ENCODE results near the gene FTH1. TPM values are rescaled to one million over a fixed set of nuclear protein-coding genes. Genes with fewer than 3 reads are reported as not detected.
"Not testable (repeated sequence)": the region's sequence is repeated elsewhere in the genome, so short reads cannot be mapped to it uniquely, and the experiment has no call there.

The FTH1 gene
- total RNA-seq, 6 donors from 2014 or later = 2,996 to 4,693 (median 4,496) TPM

DNA sequence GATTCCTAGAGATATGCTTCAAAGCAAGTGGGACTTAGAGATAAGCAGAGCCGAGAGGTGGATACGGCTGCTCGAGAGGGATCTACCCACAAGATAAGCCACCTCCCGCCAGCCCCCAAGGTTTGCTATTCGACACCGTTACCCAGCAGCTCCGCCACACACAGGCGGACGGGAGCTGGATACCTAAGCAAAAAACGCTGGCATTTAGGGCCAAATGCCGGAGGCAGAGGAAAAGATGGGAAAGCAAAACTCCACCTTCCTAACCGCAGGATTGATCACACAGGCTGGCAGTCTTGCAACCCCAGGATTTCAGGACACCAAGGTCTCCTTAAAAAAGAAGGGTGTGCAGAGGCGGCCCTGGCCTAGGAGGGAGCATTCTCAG, 709 bp downstream of the FTH1 start:
- no peak for DNase-seq
- Histone ChIP-seq H3K9me3 (no peaks in the 10 kb centered on the region), H3K27me3 (no peaks in the 10 kb centered on the region), H3K36me3 (peaks cover 6 to 44% (median 25%) of the 10 kb centered on the region in 4 donors), H3K4me1 (peaks cover 61 to 67% (median 64%) of the 10 kb centered on the region in 4 donors), H3K27ac (peak overlapping the region; percentile 98 to 99 (median 99)), H3K4me3 (peak overlapping the region; percentile 79 to 89 (median 84))
- 0% methylated on average over 12 to 13 of the region's 13 CpGs for WGBS, 2 donors
- TF ChIP-seq POLR2A (IDR thresholded peaks at IDR 0.05) (no peak), POLR2AphosphoS5 (IDR thresholded peaks at IDR 0.05) (peak in 1 of 2 donors; percentile 64)
- no peak for ATAC-seq (ENCODE audit: low FRiP score in 2 of 2)

DNA sequence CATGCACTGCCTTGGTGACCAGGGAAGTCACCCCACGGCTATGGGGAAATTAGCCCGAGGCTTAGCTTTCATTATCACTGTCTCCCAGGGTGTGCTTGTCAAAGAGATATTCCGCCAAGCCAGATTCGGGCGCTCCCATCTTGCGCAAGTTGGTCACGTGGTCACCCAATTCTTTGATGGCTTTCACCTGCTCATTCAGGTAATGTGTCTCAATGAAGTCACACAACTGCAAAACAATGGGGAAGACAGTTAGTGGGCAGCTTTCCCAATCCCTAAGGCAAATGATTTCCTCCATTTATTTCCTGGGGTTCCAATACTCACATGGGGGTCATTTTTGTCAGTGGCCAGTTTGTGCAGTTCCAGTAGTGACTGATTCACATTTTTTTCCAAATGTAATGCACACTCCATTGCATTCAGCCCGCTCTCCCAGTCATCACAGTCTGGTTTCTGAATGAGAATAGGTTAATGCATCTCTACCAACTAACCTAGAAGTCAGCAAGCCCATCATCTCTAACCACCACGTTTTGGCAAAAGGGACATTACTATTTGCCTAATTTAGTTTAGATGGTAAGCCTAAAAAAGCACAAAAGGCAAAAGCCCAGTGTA, 2.7 kb downstream of the FTH1 start:
- H3K4me3 ChIP-seq = peak overlapping the region; percentile 79 to 89 (median 84)
- H3K9me3 ChIP-seq; H3K27me3 ChIP-seq; ATAC-seq (ENCODE audit: low FRiP score in 2 of 2): not testable (repeated sequence)
- DNase-seq = peak in 1 of 2 donors; percentile 73
- H3K4me1 ChIP-seq = peaks cover 47 to 52% (median 48%) of the 10 kb centered on the region in 4 donors
- TF ChIP-seq POLR2AphosphoS5 (IDR thresholded peaks at IDR 0.05) = peak; percentile 38 to 64
- TF ChIP-seq, protein P1, sequence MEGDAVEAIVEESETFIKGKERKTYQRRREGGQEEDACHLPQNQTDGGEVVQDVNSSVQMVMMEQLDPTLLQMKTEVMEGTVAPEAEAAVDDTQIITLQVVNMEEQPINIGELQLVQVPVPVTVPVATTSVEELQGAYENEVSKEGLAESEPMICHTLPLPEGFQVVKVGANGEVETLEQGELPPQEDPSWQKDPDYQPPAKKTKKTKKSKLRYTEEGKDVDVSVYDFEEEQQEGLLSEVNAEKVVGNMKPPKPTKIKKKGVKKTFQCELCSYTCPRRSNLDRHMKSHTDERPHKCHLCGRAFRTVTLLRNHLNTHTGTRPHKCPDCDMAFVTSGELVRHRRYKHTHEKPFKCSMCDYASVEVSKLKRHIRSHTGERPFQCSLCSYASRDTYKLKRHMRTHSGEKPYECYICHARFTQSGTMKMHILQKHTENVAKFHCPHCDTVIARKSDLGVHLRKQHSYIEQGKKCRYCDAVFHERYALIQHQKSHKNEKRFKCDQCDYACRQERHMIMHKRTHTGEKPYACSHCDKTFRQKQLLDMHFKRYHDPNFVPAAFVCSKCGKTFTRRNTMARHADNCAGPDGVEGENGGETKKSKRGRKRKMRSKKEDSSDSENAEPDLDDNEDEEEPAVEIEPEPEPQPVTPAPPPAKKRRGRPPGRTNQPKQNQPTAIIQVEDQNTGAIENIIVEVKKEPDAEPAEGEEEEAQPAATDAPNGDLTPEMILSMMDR (IDR thresholded peaks at IDR 0.05) = peak in 1 of 6 experiments; percentile 11
- peak in 1 of 4 donors; percentile 5 for TF ChIP-seq POLR2A (IDR thresholded peaks at IDR 0.05)
- H3K27ac ChIP-seq = peak overlapping the region; percentile 98 to 99 (median 99)
- H3K36me3 ChIP-seq = peaks cover 6 to 44% (median 25%) of the 10 kb centered on the region in 4 donors
- WGBS, 2 donors = 42 to 46% methylated on average over 4 to 9 of the region's 9 CpGs

DNA sequence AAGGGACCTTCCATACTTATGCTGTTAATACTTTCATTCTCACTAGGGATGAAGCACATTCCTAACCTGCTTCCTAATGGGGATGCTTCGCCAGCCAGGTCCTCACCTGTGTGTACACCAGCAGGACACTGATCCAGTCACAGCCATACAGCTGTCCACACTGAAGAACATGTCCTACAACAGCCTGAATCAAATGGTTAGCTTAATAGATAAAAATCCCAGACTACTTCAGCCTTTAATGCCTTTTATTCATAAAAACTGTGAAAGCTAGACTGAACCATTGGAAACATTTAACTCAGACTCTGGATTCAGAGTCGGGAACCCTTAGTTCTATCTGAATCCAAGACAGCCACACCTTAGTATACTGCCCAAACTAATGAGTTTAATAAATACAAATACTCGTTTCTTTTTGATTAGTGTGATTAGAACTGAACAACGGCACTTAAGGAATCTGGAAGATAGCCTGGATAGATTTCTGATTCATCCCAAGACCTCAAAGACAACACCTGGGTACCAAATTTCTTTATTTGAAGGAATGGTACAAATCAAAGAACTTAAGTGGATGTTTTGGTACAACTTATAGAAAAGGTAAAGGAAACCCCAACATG, 3.3 kb downstream of the FTH1 start:
- Histone ChIP-seq H3K4me3 (peak overlapping the region in 3 of 4 donors; percentile 0 to 88 (median 79)), H3K36me3 (peaks cover 6 to 46% (median 25%) of the 10 kb centered on the region in 4 donors), H3K4me1 (peaks cover 41 to 46% (median 43%) of the 10 kb centered on the region in 4 donors), H3K9me3 (no peaks in the 10 kb centered on the region), H3K27ac (peak overlapping the region; percentile 98 to 99 (median 99)), H3K27me3 (no peaks in the 10 kb centered on the region)
- TF ChIP-seq POLR2A (IDR thresholded peaks at IDR 0.05) (peak in 1 of 4 donors; percentile 64), EP300 (IDR thresholded peaks at IDR 0.05) (no peak), POLR2AphosphoS5 (IDR thresholded peaks at IDR 0.05) (peak; percentile 56 to 75)
- TF ChIP-seq, protein P1 (IDR thresholded peaks at IDR 0.05) = no peak
- DNase-seq (no peak), ATAC-seq (ENCODE audit: low FRiP score in 2 of 2) (no peak)
- WGBS, 2 donors = 74 to 79% methylated on average over 4 of the region's 4 CpGs

DNA sequence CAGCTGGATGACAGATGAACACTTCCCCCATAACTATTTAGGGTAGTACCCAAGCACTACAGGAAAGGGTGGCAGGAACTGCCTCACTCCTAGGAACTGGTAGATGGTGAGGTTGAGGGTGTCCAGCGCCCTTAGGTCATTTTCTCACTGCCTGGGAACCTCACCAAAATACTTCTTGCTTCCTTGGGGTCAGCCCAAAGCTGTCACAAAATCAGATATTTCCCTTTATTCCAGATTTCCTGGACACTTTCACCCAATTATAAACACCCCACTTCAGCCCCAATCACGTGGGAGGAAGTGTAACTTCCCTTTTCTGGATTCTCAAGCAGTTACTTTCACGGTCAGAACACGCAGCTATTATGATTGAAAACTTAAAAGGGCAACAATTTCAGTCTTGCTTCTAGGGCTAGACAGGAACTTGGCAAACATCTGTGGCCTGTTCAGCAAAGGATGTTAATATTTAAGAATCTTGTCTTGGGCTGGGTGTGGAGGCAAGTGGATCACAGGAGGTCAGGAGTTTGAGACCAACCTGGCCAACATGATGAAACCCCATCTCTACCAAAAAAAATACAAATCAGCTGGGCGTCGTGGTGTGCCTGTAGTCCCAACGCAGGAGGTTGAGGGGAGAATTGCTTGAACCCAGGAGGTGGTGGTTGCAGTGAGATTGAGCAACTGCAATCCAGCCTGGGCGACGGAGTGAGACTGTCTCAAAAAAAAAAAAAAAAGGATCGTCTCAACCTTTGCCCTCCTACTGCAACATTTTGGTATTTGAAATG, 4.0 kb downstream of the FTH1 start:
- Histone ChIP-seq H3K9me3 (no peaks in the 10 kb centered on the region), H3K36me3 (peaks cover 6 to 48% (median 25%) of the 10 kb centered on the region in 4 donors), H3K27me3 (no peaks in the 10 kb centered on the region), H3K27ac (peak overlapping the region; percentile 98 to 99 (median 99)), H3K4me1 (peaks cover 34 to 39% (median 36%) of the 10 kb centered on the region in 4 donors), H3K4me3 (peak overlapping the region in 2 of 4 donors; percentile 0 to 88)
- DNase-seq = peak in 1 of 2 donors; percentile 70
- peak; percentile 36 to 58 for ATAC-seq (ENCODE audit: low FRiP score in 2 of 2)
- 34 to 37% methylated on average over 10 of the region's 10 CpGs for WGBS, 2 donors
- TF ChIP-seq, protein P1 (IDR thresholded peaks at IDR 0.05) = no peak
- TF ChIP-seq POLR2AphosphoS5 (IDR thresholded peaks at IDR 0.05) (peak in 1 of 2 donors; percentile 86), POLR2A (IDR thresholded peaks at IDR 0.05) (peak in 1 of 4 donors; percentile 58), EP300 (IDR thresholded peaks at IDR 0.05) (peak in 1 of 4 donors; percentile 23)

DNA sequence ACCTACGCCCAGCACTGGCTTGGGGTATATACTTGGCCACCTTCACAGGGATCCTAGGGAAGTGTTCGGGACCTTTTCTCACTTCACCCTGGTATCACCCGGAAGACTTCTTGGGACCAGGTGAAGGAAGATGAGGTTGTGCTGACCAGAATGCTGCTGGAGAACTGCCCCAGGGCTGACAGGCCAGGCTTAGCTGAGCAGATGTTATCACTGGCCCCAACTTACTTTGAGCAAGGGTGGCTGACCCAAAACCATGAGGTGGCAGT, 4.5 kb downstream of the FTH1 start:
- DNase-seq (no peak), ATAC-seq (ENCODE audit: low FRiP score in 2 of 2) (no peak)
- H3K36me3 ChIP-seq = peaks cover 6 to 52% (median 25%) of the 10 kb centered on the region in 4 donors
- WGBS, 2 donors = 86 to 93% methylated on average over 3 of the region's 3 CpGs
- peak in 1 of 2 donors; percentile 33 for TF ChIP-seq POLR2AphosphoS5 (IDR thresholded peaks at IDR 0.05)
- TF ChIP-seq, protein P1 (IDR thresholded peaks at IDR 0.05) = no peak
- H3K27ac ChIP-seq = peak overlapping the region; percentile 98 to 99 (median 99)
- H3K9me3 ChIP-seq = no peaks in the 10 kb centered on the region
- peaks cover 30 to 37% (median 32%) of the 10 kb centered on the region in 4 donors for H3K4me1 ChIP-seq
- H3K27me3 ChIP-seq = no peaks in the 10 kb centered on the region
- H3K4me3 ChIP-seq = no peak overlapping the region

Measured in upper lobe of left lung (tissue), 6 donors.